ENCODE data around the gene RELN. TPM values are rescaled to one million over a fixed set of nuclear protein-coding genes. Genes with fewer than 3 reads are reported as not detected.
"Not testable (repeated sequence)": the region's sequence is repeated elsewhere in the genome, so short reads cannot be mapped to it uniquely, and the experiment has no call there.

RELN gene
- total RNA-seq, 1 donor, result under 0.01 TPM

DNA sequence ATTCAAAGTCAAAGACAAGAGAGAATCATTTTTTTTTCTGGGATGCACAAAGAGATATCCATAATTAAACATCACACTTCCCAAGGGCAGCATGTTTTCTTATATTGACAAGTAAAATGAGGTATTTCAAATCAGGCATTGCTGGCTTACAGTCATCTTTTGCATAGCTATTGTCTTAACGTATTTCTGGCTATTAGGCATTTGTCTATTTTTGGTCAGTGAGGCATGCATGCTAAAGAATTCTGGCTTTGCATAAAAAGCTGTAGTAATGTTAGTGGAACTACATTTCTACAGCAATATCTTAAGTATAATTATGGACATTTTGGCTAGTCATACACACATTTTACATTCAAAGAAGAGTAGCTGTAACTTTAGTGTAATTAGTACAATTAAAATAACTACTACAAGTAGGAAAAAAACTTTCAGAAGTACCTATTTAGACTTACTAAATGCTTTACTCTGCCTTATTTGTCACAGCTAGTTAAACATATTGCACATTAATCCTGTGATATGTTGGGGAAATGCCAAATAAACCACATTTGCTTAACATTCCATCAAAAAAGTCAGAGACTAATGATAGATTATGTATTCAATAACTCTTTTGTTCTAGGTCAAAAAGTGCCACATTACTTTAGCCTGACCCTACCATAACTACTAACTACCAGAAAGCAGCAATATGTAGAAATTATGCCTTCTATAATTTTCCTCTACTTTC, 76.4 kb downstream of the RELN start:
- Histone ChIP-seq H3K4me3 (ENCODE audit: low read length) (no peak overlapping the region), H3K27me3 (ENCODE audit: insufficient read depth, low read length) (no peaks in the 10 kb centered on the region), H3K9me3 (ENCODE audit: low read depth, low read length) (no peaks in the 10 kb centered on the region), H3K4me1 (ENCODE audit: insufficient read depth, low read length) (no peaks in the 10 kb centered on the region)

DNA sequence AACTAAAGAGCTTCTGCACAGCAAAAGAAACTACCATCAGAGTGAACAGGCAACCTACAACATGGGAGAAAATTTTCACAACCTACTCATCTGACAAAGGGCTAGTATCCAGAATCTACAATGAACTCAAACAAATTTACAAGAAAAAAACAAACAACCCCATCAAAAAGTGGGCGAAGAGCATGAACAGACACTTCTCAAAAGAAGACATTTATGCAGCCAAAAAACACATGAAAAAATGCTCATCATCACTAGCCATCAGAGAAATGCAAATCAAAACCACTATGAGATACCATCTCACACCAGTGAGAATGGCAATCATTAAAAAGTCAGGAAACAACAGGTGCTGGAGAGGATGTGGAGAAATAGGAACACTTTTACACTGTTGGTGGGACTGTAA, 78.4 kb downstream of the RELN start:
- not testable (repeated sequence) for H3K27me3 ChIP-seq (ENCODE audit: insufficient read depth, low read length); H3K4me3 ChIP-seq (ENCODE audit: low read length); H3K9me3 ChIP-seq (ENCODE audit: low read depth, low read length); H3K4me1 ChIP-seq (ENCODE audit: insufficient read depth, low read length)

DNA sequence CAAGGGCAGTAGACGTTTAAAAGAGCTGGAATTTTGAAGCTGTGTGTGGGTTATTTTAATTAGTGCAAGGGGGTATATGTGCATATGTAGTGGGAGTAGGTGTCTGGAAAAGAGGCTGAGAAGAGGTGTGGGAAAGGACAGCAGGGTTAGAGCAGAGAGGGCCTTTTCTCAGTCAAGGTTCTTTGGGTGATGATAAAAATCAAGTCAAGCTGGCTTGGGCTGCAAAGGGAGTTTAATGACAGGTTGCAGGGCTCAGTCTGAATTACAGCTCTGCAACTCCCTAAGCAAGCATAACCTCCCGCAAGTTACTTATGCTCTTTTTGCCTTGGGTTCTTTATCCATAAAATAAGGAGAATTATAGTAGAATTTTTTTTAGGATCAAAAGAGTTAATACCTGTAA, 83.5 kb downstream of the RELN start:
- H3K4me3 ChIP-seq (ENCODE audit: low read length), result no peak overlapping the region
- no peaks in the 10 kb centered on the region for H3K27me3 ChIP-seq (ENCODE audit: insufficient read depth, low read length)
- H3K4me1 ChIP-seq (ENCODE audit: insufficient read depth, low read length), result no peaks in the 10 kb centered on the region
- H3K9me3 ChIP-seq (ENCODE audit: low read depth, low read length), result no peaks in the 10 kb centered on the region

DNA sequence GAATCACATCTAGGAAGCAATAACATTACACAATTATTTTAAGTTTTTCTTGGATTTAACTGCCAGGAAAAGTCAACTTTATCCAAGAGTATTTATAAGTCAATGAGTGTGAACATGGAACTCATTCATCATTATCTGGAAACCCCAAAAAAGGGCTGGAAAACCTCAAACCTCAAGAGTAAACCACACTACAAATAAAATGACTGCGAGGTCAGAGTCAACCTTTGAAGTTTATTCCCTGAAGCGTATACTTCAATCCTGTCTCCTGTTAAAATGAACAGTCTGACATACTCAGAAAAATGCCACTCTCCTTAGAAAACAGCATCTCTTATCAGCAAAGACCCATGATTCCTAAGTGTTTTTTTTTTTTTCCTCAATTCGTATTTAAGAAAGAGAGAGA, 86.5 kb downstream of the RELN start:
- Histone ChIP-seq H3K9me3 (ENCODE audit: low read depth, low read length) (no peaks in the 10 kb centered on the region), H3K4me3 (ENCODE audit: low read length) (no peak overlapping the region), H3K4me1 (ENCODE audit: insufficient read depth, low read length) (no peaks in the 10 kb centered on the region)

DNA sequence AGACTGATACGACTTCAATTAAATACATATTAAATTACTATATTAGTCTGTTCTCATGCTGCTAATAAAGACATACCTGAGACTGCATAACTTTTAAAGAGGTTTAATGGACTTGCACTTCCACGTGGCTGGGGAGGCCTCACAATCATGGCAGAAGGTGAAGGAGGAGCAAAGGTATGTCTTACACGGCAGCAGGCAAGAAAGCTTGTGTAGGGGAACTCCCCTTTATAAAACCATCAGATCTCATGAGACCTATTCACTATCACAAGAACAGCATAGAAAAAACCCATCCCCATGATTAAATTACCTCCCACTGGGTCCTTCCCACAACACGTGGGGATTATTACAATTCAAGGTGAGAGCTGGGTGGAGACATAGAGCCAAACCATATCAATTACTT, 92.6 kb downstream of the RELN start:
- H3K4me3 ChIP-seq (ENCODE audit: low read length); H3K27me3 ChIP-seq (ENCODE audit: insufficient read depth, low read length); H3K9me3 ChIP-seq (ENCODE audit: low read depth, low read length); H3K4me1 ChIP-seq (ENCODE audit: insufficient read depth, low read length): not testable (repeated sequence)

More for the DNA sequence above, 86.5 kb downstream of the RELN start:
- H3K27me3 ChIP-seq (ENCODE audit: insufficient read depth, low read length), result no peaks in the 10 kb centered on the region

GRCh38 chr7:103894656-103895596, 94.5 kb downstream of the RELN start:
- H3K9me3 ChIP-seq (ENCODE audit: low read depth, low read length), result no peaks in the 10 kb centered on the region

GRCh38 chr7:103893350-103893749, 96.1 kb downstream of the RELN start:
- Histone ChIP-seq H3K9me3 (ENCODE audit: low read depth, low read length) (no peaks in the 10 kb centered on the region), H3K4me3 (ENCODE audit: low read length) (no peak overlapping the region), H3K4me1 (ENCODE audit: insufficient read depth, low read length) (no peaks in the 10 kb centered on the region), H3K27me3 (ENCODE audit: insufficient read depth, low read length) (no peaks in the 10 kb centered on the region)

More at GRCh38 chr7:103894656-103895596, 94.5 kb downstream of the RELN start:
- no peaks in the 10 kb centered on the region for H3K27me3 ChIP-seq (ENCODE audit: insufficient read depth, low read length)
- no peaks in the 10 kb centered on the region for H3K4me1 ChIP-seq (ENCODE audit: insufficient read depth, low read length)
- H3K4me3 ChIP-seq (ENCODE audit: low read length), result no peak overlapping the region

- H3K9me3 ChIP-seq (ENCODE audit: low read depth, low read length), result no peaks in the 10 kb centered on the region
- H3K4me3 ChIP-seq (ENCODE audit: low read length), result no peak overlapping the region
- H3K4me1 ChIP-seq (ENCODE audit: insufficient read depth, low read length), result no peaks in the 10 kb centered on the region
- no peaks in the 10 kb centered on the region for H3K27me3 ChIP-seq (ENCODE audit: insufficient read depth, low read length)
Observed at GRCh38 chr7:103889451-103889850, 100.0 kb downstream of the RELN start.

- Histone ChIP-seq H3K4me1 (ENCODE audit: insufficient read depth, low read length) (no peaks in the 10 kb centered on the region), H3K9me3 (ENCODE audit: low read depth, low read length) (no peaks in the 10 kb centered on the region), H3K4me3 (ENCODE audit: low read length) (no peak overlapping the region), H3K27me3 (ENCODE audit: insufficient read depth, low read length) (no peaks in the 10 kb centered on the region)
Observed at GRCh38 chr7:103888603-103889153, 100.8 kb downstream of the RELN start.

GRCh38 chr7:103887853-103888602, 101.4 kb downstream of the RELN start:
- Histone ChIP-seq H3K4me3 (ENCODE audit: low read length) (no peak overlapping the region), H3K27me3 (ENCODE audit: insufficient read depth, low read length) (no peaks in the 10 kb centered on the region), H3K9me3 (ENCODE audit: low read depth, low read length) (no peaks in the 10 kb centered on the region), H3K4me1 (ENCODE audit: insufficient read depth, low read length) (no peaks in the 10 kb centered on the region)

DNA sequence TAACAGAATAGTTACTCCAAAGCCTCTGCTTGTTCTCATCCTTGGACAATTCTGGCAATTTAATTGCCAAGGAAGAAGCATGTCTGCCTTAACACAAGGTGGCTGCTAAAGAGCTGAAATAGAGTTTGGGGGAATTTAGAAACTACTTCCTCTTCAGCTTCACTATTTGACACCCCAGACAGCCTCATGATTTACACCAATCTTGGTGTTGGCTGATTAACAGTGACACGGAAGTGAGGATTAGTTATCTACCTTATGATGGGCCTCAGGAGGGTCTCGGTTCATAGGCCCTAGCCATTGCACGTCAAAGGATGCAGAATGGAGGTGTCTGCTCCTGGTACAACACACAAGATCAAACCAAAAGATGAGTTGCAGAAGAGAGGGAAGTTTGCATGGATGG, 102.4 kb downstream of the RELN start:
- Histone ChIP-seq H3K4me3 (ENCODE audit: low read length) (no peak overlapping the region), H3K27me3 (ENCODE audit: insufficient read depth, low read length) (no peaks in the 10 kb centered on the region), H3K9me3 (ENCODE audit: low read depth, low read length) (no peaks in the 10 kb centered on the region), H3K4me1 (ENCODE audit: insufficient read depth, low read length) (no peaks in the 10 kb centered on the region)

DNA sequence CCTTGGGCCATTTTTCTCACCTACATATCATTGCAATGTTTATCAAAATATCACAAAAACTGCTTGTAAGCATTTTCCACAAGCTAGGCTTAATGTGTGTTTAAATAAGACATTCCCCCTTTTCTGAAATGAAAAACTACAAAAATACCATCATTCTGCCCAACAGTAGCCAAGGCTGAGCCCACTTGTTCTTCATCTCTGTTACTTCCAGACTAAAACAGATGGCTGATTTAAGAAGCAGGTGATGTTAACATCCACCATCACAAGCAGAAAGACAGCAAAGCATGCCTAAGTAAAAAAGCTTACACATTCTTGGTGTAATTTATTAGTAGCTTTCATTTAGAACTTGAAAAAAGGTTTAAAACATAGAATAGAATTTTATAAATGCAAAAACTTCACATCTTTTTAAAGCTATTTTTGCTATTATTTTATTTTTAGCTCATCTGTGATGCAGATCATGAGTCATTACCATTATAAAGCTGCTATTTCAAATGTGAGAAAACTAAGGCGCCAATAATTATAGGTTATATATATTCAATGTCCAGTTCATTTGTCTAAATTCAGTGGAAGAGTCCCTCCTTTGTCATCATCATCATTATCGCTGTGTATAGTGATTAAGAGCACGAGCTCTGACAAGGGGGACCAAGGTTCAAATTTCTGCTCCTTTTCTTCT, 109.4 kb downstream of the RELN start:
- Histone ChIP-seq H3K27me3 (ENCODE audit: insufficient read depth, low read length) (no peaks in the 10 kb centered on the region), H3K4me3 (ENCODE audit: low read length) (no peak overlapping the region)

DNA sequence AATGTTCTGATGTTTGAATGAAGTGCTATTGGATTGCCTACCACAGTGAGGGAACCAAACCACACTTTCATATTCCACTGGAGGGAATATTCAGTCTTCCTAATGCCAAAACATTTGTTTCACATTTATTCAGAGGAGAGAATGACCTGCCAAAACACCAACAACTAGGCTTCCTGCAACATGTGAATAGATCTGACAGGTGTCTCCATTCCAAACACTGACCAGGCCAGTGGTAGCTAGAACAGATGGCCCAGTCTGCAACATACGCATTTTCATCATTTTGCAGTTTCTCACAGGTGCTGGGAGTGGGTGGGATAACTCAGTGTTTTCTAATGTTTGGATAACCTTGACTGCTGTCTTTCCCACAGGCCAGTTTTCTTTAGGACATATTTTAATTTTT, 110.0 kb downstream of the RELN start:
- Histone ChIP-seq H3K9me3 (ENCODE audit: low read depth, low read length) (no peaks in the 10 kb centered on the region), H3K4me1 (ENCODE audit: insufficient read depth, low read length) (no peaks in the 10 kb centered on the region), H3K27me3 (ENCODE audit: insufficient read depth, low read length) (no peaks in the 10 kb centered on the region), H3K4me3 (ENCODE audit: low read length) (no peak overlapping the region)

More for the DNA sequence above, 109.4 kb downstream of the RELN start:
- Histone ChIP-seq H3K9me3 (ENCODE audit: low read depth, low read length) (no peaks in the 10 kb centered on the region), H3K4me1 (ENCODE audit: insufficient read depth, low read length) (no peaks in the 10 kb centered on the region)

GRCh38 chr7:103877565-103877964, 111.9 kb downstream of the RELN start:
- Histone ChIP-seq H3K4me3 (ENCODE audit: low read length) (no peak overlapping the region), H3K9me3 (ENCODE audit: low read depth, low read length) (no peaks in the 10 kb centered on the region), H3K4me1 (ENCODE audit: insufficient read depth, low read length) (no peaks in the 10 kb centered on the region), H3K27me3 (ENCODE audit: insufficient read depth, low read length) (no peaks in the 10 kb centered on the region)
